Keratinocyte (primary cell): ENCODE measurements around the gene LZTR1. TPM values are rescaled to one million over a fixed set of nuclear protein-coding genes. Genes with fewer than 3 reads are reported as not detected.

ENCODE experiments used
- polyA plus RNA-seq, 5 experiments: library from polyadenylated mRNA; depleted of rRNA in 3 of 5; stranded (reverse) in 3 of 5; stranded (forward) in 1 of 5; unstranded in 1 of 5; fragments of >200 nt; gene quantifications; 1 replicate in 1 of 5; 2 replicates in 3 of 5; 3 replicates in 1 of 5; pipeline versions ENCODE4 v1.2.1 to v1.2.3, GENCODE V29; 2011 to 2012; ENCODE audit warnings: missing spikeins in 2 of 5, low read depth in 1 of 5, low replicate concordance in 1 of 5
- small RNA-seq, 3 experiments: library from RNA; depleted of rRNA; stranded (forward); fragments of <200 nt; gene quantifications; one replicate each; pipeline ENCODE3, GENCODE V24; 2012; ENCODE audit warnings: low read depth in 3 of 3, low replicate concordance in 1 of 3; ENCODE audit not compliant: insufficient read length in 3 of 3

Gene LZTR1
- polyA plus RNA-seq, 1 donor (not counting 4 experiments of a cell fraction or from before 2014, with no cell fraction given) = 37.0 TPM

Small RNA genes lying within 50 kb of the gene (small RNA-seq; reads per million reads assigned to genes)
- 0 reads per million in 3 experiments for gene MIR649

Other genes starting within 250 kb of the LZTR1 start
- gene SERPIND1, start 208.2 kb upstream of the LZTR1 start, polyA plus RNA-seq = not detected in 3 replicates
- gene PI4KA, start 123.5 kb upstream of the LZTR1 start, polyA plus RNA-seq = 12.2 to 15.9 TPM (median 13.6 TPM) in 3 replicates
- 30.2 to 36.5 TPM (median 31.6 TPM) in 3 replicates for gene SNAP29, start 123.3 kb upstream of the LZTR1 start, polyA plus RNA-seq
- 25.0 to 33.4 TPM (median 32.1 TPM) in 3 replicates for gene CRKL, start 64.9 kb upstream of the LZTR1 start, polyA plus RNA-seq
- 0.56 to 1.1 TPM (median 0.59 TPM) in 3 replicates for gene AIFM3, start 15.0 kb upstream of the LZTR1 start, polyA plus RNA-seq
- 10.4 to 14.8 TPM (median 14.2 TPM) in 3 replicates for gene THAP7, start 19.8 kb downstream of the LZTR1 start, polyA plus RNA-seq
- 0.65 to 1.0 TPM (median 0.87 TPM) in 3 replicates for gene P2RX6, start 32.9 kb downstream of the LZTR1 start, polyA plus RNA-seq
- 0.05 to 0.18 TPM (median 0.10 TPM) in 3 replicates for gene SLC7A4, start 50.3 kb downstream of the LZTR1 start, polyA plus RNA-seq
- 0.03 TPM in 1 of 3 replicates, not detected in the others for gene LRRC74B, start 63.6 kb downstream of the LZTR1 start, polyA plus RNA-seq